Body of pancreas (tissue), 4 donors: ENCODE data around the gene NCCRP1. TPM values are rescaled to one million over a fixed set of nuclear protein-coding genes. Genes with fewer than 3 reads are reported as not detected.

Source experiments
- ATAC-seq: fragments of 150-250 bp; one replicate; pipeline ENCODE4 v1.9.1; 2016
- DNase-seq, 4 donors: peaks; one replicate each; pipeline ENCODE4 v3.0.0-alpha.2; 2019
- H3K27ac ChIP-seq, 4 donors: fragments of 200-600 bp; sonication (generic); 1 replicate in 3 of 4; 2 replicates in 1 of 4; pipeline versions ENCODE4 v1.5.1 to v1.6.1; 2016 to 2019; ENCODE audit warnings: mild to moderate bottlenecking in 1 of 4, mixed read lengths in 1 of 4, moderate library complexity in 1 of 4
- H3K27me3 ChIP-seq, 2 donors: fragments of 200-600 bp; sonication (generic); one replicate each; pipeline ENCODE4 v1.6.0; 2016; ENCODE audit warnings: mild to moderate bottlenecking in 1 of 2
- H3K36me3 ChIP-seq, 2 donors: fragments of 200-600 bp; sonication (generic); replicated peaks in 1 of 2; 2 replicates each; pipeline ENCODE4 v1.5.1; 2016; ENCODE audit warnings: low read depth in 2 of 2; ENCODE audit not compliant: insufficient read depth in 1 of 2
- H3K4me1 ChIP-seq: fragments of 200-600 bp; sonication (generic); one replicate; pipeline ENCODE4 v1.6.0; 2016
- H3K4me3 ChIP-seq, 2 donors: fragments of 200-600 bp; sonication (generic); 1 replicate in 1 of 2; 2 replicates in 1 of 2; pipeline ENCODE4 v1.5.1; 2016 to 2019
- H3K9me3 ChIP-seq, 3 donors: fragments of 200-600 bp; sonication (generic); 1 replicate in 2 of 3; 2 replicates in 1 of 3; pipeline ENCODE4 v1.5.1; 2016
- POLR2A ChIP-seq, 3 donors: fragments of 450-650 bp; IDR thresholded peaks; one replicate each; pipeline ENCODE4 v1.6.1; 2016; ENCODE audit warnings: antibody characterized with exemption in 3 of 3, mild to moderate bottlenecking in 2 of 3
- WGBS, 2 donors: methylation state at CpG; one replicate each; pipeline ENCODE4 v1.1.5; 2017; 5-methylcytosine and 5-hydroxymethylcytosine counted together
- intact Hi-C: fragments of 100-400 bp; cut with DNase I; formaldehyde crosslinking; loops from one replicate; pipeline ENCODE4 v1.15.1; 2023
- total RNA-seq, 2 donors: library from RNA; depleted of rRNA; stranded (reverse); fragments of >200 nt; gene quantifications; one replicate each; pipeline ENCODE4 v1.1.0, GENCODE V29; 2016
- TF ChIP-seq, protein P1 (sequence below), 7 experiments: fragments of 450-650 bp in 4 of 7; fragments of 200-600 bp in 3 of 7; sonication (generic) in 3 of 7; IDR thresholded peaks; one replicate each; pipeline ENCODE4 v1.5.1; 2016 to 2019; ENCODE audit warnings: antibody characterized with exemption in 7 of 7

Gene NCCRP1
- total RNA-seq, 2 donors from 2014 or later, result 0.66 to 7.8 TPM

GRCh38 chr19:39181500-39182173, 15.1 kb upstream of the NCCRP1 start:
- no peak overlapping the region for H3K4me3 ChIP-seq
- DNase-seq, result no peak
- no peak overlapping the region for H3K27ac ChIP-seq
- TF ChIP-seq, protein P1, sequence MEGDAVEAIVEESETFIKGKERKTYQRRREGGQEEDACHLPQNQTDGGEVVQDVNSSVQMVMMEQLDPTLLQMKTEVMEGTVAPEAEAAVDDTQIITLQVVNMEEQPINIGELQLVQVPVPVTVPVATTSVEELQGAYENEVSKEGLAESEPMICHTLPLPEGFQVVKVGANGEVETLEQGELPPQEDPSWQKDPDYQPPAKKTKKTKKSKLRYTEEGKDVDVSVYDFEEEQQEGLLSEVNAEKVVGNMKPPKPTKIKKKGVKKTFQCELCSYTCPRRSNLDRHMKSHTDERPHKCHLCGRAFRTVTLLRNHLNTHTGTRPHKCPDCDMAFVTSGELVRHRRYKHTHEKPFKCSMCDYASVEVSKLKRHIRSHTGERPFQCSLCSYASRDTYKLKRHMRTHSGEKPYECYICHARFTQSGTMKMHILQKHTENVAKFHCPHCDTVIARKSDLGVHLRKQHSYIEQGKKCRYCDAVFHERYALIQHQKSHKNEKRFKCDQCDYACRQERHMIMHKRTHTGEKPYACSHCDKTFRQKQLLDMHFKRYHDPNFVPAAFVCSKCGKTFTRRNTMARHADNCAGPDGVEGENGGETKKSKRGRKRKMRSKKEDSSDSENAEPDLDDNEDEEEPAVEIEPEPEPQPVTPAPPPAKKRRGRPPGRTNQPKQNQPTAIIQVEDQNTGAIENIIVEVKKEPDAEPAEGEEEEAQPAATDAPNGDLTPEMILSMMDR (IDR thresholded peaks at IDR 0.05), result no peak
- intact Hi-C loops, result no loop called here
- H3K27me3 ChIP-seq, result no peaks in the 10 kb centered on the region
- H3K36me3 ChIP-seq, result peaks cover 5 to 9% of the 10 kb centered on the region in 2 donors
- H3K9me3 ChIP-seq, result no peaks in the 10 kb centered on the region
- WGBS, 2 donors, result 61 to 66% methylated on average over 15 to 21 of the region's 21 CpGs
- H3K4me1 ChIP-seq, result no peaks in the 10 kb centered on the region
- no peak for ATAC-seq

DNA sequence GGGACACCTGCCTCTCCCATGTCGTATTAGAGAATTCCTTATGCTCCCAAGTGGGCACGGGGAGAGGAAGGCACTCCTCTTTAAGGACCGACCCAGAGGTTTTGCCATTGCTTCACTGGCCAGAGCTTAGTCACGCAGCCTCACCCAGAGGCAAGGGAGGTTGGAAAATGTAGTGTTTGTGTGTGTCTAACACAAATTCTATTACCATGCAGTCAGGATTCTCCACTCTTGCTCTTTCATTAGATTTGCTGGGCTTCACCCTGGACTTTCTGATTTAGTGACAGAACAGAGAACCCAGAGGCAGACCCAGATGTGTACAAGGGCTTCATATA, 14.6 kb upstream of the NCCRP1 start:
- no peaks in the 10 kb centered on the region for H3K27me3 ChIP-seq
- intact Hi-C loops, result no loop called here
- peaks cover 2% of the 10 kb centered on the region for H3K4me1 ChIP-seq
- no peak for ATAC-seq
- H3K36me3 ChIP-seq, result peaks cover 5 to 9% of the 10 kb centered on the region in 2 donors
- 60 to 70% methylated on average over 4 of the region's 4 CpGs for WGBS, 2 donors
- TF ChIP-seq, protein P1 (IDR thresholded peaks at IDR 0.05), result no peak
- no peak for TF ChIP-seq POLR2A (IDR thresholded peaks at IDR 0.05)
- DNase-seq, result no peak
- no peak overlapping the region for H3K4me3 ChIP-seq
- H3K27ac ChIP-seq, result no peak overlapping the region
- no peaks in the 10 kb centered on the region for H3K9me3 ChIP-seq

- Histone ChIP-seq H3K4me3 (no peak overlapping the region), H3K4me1 (peaks cover 7% of the 10 kb centered on the region), H3K9me3 (no peaks in the 10 kb centered on the region), H3K27ac (no peak overlapping the region), H3K36me3 (peaks cover 0 to 4% of the 10 kb centered on the region in 2 donors), H3K27me3 (no peaks in the 10 kb centered on the region)
- TF ChIP-seq, protein P1 (IDR thresholded peaks at IDR 0.05), result no peak
- TF ChIP-seq POLR2A (IDR thresholded peaks at IDR 0.05), result no peak
- no peak for ATAC-seq
- no peak for DNase-seq
- intact Hi-C loops, result no loop called here
- 84 to 85% methylated on average over 8 of the region's 8 CpGs for WGBS, 2 donors
Measured at GRCh38 chr19:39183104-39183503, 13.7 kb upstream of the NCCRP1 start.

GRCh38 chr19:39186391-39186790, 10.4 kb upstream of the NCCRP1 start:
- WGBS, 2 donors, result 75 to 84% methylated on average over 8 of the region's 8 CpGs

More at GRCh38 chr19:39186391-39186790, 10.4 kb upstream of the NCCRP1 start:
- intact Hi-C loops, result loop anchor here (5.0 kb wide), 1 partner anchor 64 kb away; no protein-coding TSS in a partner anchor
- TF ChIP-seq POLR2A (IDR thresholded peaks at IDR 0.05), result no peak
- TF ChIP-seq, protein P1 (IDR thresholded peaks at IDR 0.05), result no peak
- no peaks in the 10 kb centered on the region for H3K9me3 ChIP-seq
- no peak for DNase-seq
- peaks cover 7% of the 10 kb centered on the region for H3K4me1 ChIP-seq
- ATAC-seq, result no peak
- H3K4me3 ChIP-seq, result no peak overlapping the region
- no peak overlapping the region for H3K27ac ChIP-seq
- H3K27me3 ChIP-seq, result no peaks in the 10 kb centered on the region
- no peaks in the 10 kb centered on the region for H3K36me3 ChIP-seq
